HG03280 (cell line): ENCODE data around the gene TAF5L.
"Not testable (repeated sequence)": the region's sequence is repeated elsewhere in the genome, so short reads cannot be mapped to it uniquely, and the experiment has no call there.

Experiments used
- ATAC-seq: cut with Tn5 transposase; IDR thresholded peaks from one replicate; pipeline ENCODE4 v1.9.1; 2021; ENCODE audit warnings: mild to moderate bottlenecking, moderate library complexity; ENCODE audit not compliant: unreplicated experiment

TAF5L gene

DNA sequence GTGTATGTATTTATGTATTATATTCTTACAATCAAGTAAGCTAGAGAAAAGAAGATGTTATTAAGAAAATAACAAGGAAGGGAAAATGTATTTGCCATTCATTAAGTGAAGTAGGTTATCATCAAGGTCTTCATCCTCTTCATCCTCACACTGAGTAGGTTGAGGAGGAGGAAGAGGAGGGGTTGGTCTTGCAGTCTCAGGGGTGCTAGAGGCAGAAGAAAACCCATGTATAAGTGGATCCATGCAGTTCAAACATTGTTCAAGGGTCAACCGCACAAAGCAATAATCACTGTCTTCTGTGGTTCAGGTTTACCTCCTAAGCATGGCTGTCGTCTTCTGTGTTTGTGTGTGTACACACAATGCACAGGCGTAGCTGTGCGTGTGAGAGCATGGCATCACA, 17.0 kb upstream of the TAF5L start:
- ATAC-seq, result no peak

DNA sequence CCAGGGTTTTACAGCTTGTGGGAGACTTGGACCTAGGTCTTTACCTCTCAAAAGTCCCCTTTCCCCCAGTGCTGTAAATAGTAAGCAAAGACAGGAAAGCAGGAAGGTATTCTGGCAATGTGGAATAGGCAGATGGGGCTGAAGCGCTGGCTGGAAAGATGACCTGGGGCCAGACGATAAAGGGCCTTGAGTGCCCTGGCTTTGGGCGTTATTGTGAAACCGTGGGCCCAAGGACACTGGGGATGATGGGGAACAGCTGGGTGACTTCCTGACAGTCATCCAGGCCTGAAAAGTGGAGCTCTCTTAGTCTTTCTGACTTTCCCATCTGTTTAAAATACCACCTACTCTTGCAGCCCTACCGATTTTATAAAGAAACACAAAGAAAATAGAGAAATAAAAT, 16.5 kb upstream of the TAF5L start:
- ATAC-seq, result no peak

DNA sequence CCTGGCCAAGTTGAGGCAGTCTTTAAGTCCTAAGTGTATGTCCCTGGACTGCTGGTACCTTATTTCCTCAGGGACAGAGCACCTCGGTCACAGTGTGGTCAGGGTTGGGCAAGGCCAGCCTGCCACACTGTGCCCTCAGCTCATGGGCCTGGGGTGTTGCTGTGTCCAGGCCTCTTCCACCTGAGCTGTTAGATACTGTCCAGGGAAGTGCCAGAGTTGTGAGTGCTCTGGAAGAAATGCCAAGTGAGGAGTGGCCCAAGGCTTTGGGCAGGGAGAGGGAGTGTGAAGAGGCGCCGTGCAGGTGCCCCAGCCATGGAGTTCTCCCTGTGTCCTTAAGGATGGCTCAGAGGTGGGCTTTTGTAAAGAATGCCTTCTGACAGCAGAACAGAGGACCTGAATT, 15.4 kb upstream of the TAF5L start:
- no peak for ATAC-seq

DNA sequence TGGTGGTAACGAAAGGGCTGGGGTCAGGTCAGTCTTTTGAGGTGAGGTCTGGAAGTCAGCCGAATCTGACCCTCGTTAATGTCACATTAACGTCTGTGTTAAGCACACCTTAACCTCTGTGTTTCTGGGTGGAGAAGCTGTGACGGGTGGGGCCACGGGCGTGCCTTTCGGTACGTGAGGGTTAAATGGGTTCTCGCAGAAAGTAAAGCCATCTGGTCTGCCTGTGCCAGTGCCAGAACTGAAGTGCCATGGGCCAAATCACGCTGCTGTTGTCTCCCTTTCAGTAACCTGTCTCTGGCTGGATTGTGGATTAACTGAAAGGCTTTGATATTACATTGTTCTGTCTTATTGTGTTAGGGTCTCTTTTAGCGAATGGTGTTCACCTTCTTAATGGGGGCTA, 14.5 kb upstream of the TAF5L start:
- ATAC-seq, result no peak

DNA sequence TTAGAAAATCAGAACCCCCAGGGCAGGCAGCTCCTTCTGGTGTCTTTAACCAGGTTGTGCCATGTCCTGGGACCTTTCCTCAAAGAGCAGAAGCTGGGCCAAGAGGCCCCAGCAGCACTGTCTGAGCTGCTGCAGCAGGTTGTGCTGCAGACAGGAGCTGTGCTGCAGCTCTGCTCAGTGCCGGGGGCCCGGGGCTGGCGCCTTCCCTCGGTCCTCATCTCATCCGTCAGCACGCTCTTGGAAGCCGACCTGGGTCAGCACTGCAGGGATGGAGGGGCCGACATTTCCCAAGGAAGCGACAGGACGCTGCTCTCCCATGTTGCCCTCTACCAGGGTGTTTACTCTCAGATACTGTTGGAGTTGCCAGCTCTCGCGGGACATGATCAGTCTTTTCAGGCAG, 11.8 kb upstream of the TAF5L start:
- ATAC-seq, result no peak

DNA sequence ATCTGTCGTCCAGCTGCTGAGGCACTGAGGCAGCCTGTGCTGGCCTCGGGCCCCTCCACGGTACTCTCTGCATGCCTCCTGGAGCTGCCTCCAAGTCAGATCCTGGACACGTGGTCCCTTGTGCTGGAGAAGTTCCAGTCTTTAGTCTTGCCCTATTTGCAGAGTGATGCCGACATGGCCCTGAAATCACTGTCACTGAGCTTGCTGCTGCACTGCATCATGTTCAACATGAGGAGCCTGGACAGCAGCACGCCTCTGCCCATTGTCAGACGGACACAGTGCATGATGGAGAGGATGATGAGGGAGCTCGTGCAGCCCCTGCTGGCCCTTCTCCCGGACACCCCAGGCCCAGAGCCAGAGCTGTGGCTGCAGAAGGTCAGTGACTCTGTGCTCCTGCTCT, 10.1 kb upstream of the TAF5L start:
- ATAC-seq, result no peak

DNA sequence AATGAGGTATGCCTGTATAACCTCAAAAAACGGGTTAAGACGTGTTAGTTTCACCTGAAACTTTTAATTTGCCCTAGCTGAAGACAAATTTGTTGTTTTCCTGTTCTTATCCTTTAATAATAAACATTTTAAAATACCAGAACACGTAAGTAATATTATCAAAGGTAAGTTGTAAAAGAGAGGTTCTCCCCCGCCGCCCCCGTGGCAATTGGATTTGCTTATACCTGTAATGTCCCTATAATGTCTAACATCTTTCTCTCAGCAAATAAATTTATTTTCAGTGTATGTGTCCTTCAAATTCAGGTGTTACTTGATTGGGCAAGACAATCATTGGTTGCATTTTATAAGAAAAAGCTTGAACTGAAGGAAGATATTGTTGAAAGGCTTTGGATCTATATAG, 6.0 kb upstream of the TAF5L start:
- ATAC-seq, result no peak

DNA sequence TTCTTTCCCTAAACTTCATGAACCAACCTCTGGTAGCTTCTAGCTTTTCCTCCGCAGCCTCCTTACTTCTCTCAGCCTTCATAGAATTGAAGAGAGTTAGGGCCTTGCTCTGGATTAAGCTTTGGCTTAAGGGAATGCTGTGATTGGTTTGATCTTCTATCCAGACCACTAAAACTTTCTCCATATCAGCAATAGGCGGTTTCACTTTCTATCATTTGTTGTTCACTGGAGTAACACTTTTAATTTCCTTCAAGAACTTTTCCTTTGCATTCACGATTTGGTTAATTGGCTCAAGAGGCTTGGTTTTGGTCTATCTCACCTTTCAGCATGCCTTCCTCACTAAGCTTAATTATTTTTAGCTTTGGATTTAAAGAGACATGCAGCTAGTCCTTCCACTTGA, 5.2 kb upstream of the TAF5L start:
- ATAC-seq, result no peak

DNA sequence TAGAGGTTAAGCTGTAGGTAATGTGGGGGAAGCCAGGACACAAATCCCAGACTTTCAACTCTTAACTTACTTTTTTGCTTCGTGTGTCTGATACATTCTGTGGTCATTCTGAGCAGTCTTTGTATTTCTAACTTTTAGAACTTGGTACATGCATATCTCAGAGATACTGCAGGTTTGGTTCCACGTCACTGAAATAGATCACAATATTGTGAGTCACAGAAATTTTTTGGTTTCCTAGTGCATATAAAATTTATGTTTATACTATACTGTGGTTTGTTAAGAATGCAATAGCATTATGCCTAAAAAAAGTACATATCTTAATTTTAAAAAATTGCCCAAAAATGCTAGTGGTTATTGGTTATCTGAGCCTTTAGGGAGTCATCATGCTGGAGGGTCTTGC, 3.3 kb upstream of the TAF5L start:
- no peak for ATAC-seq

DNA sequence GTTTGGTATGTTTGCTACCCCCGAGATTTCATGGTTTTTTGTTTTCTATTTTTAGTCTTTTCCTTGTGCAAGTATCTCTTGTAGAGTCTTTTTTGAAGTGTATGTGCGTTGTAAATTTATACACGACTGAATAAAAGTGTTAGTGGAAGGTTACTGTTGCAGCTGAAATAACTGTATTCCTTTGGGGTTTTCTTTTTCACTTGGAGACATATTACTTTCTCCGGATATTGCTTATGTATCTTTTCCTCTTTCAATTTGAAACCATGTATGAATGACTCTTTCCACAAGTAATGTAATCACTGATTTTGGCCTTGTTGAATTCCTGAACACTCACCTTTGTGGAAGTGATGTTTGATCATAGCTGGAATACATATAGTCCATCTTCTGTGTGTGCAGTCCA, 1.1 kb upstream of the TAF5L start:
- no peak for ATAC-seq

DNA sequence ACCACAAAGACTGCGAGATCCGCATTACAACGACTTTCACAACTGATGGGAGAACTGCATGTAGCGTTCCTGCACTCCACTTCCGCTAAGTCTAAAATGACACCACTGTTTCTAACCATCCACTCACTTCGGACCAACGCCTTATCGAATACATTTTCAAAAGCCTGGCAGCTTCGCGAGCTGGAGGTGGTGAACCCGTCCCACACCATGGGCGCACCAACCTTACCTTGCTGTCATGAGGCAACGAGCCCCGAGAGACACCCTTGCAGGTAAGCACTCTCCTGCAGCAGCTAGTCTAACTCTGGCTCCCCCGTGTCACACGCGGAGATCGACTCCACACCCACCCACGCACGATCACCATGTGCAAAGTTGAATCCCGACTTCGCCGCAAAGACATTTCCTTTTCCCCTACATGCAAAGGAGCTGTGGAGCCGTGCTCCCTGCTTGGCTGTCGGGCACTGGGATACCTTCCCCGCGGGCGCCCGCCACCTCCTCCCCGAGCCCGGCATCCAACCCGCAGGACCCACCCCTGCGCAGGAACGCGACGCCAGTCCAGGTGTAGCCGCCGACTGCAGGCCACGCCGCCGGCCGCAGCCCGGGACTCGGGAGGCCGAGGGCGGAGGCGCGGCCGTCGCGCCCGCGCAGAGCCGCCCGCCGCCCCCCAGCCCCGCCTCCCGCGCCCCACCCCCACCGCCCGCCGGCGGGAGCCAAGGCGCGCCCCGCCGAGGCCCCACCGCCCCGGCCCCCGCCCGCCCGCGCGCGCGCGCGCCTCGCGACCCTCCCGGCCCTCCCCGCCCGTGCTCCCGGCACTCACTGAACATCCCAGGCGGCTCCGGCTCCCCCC, 629 bp downstream of the TAF5L start:
- peak; percentile 36 for ATAC-seq

DNA sequence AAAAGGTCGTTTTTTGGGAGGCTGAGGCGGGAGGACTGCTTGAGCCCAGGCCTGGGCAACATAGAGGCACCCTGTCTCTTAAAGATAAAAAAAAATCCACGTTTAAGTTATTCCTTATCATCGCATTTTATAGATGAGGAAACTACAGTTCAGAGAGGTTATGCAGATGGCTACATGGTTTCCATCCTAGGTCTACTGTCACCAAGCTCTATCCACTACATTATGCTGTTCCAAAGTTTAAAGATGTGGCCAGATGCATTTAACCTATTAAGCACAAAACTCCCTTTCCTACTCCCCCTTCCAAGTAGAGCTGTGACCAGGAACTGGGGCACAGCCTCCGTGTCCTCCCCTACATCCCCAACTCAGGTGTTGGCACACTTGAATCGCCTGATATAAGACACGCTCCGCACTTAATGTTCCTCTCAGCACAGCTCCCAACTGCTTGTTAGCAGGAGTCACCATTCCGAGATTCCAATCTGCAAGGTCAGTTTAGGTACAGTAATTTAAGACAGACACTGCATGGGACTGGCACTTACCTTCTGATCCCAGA, 1.3 kb downstream of the TAF5L start:
- ATAC-seq, result no peak

DNA sequence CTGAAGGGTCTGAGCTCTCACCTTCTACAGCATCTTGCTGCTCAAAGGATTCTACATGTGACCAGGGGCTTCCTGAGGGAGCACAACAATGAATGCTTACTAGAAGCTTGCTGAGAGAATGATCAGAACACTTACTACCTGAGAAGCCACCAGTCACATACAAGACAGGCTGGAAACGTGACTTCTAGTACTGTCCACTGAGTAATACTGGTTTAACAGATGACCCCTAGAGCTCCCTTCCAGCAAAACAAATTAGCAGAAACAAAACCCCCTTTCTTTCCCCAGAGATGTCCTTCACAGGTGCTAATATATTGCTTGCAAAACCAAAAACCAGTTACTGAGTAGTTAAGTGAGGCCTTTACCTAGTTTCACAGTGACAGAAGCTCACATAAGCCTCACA, 2.1 kb downstream of the TAF5L start:
- no peak for ATAC-seq

DNA sequence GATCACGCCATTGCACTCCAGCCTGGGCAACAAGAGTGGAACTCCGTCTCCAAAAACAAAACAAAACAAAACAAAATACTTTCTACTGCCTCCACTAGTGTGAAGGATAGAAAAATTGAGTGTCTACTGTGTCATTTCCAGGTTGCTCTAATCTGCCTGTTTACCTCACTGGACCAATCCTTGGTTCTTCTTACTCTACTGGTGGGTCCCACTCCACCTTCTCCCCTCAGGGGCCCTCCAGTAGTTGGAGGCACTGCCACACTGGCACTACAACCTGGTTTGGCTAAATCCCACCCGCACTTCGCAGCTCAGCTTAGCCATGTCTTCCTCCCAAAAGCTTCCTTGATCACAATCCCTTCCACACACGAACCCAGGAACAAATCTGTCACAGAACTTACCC, 2.7 kb downstream of the TAF5L start:
- ATAC-seq, result no peak

DNA sequence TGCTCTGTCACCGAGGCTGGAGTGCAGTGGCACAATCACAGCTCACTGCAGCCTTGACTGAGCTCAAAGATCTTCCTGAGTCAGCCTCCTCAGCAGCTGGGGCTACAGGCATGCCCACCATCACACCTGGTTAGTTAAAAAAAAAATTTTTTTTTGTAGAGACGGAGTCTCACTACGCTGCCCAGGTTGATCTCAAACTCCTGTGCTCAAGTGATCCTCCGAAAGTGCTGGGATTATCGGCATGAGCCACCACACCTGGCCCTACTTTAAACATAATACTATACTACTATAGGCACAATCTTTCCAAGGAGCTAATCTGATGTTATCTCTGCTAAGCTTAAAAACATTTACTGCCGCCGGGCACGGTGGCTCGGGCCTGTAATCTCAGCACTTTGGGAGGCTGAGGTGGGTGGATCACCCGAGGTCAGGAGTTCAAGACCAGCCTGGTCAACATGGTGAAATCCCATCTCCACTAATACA, 3.2 kb downstream of the TAF5L start:
- not testable (repeated sequence) for ATAC-seq

DNA sequence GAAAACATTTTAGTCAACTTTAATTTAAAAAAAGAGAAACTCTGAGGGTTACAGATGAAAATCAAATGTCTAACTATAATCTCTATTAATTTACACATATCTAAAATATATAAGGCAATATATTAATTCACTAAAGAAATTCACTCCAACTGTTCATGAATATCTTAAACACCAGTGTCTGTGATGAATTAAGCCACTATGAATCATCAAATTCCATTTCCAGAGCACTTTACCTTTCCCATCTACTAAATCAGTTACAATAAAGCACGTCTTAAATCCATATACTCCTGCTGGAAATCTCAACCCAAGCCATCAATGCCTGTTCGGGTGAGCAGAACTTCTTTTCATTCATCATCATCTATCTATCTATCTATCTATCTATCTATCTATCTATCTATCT, 4.3 kb downstream of the TAF5L start:
- ATAC-seq, result no peak

DNA sequence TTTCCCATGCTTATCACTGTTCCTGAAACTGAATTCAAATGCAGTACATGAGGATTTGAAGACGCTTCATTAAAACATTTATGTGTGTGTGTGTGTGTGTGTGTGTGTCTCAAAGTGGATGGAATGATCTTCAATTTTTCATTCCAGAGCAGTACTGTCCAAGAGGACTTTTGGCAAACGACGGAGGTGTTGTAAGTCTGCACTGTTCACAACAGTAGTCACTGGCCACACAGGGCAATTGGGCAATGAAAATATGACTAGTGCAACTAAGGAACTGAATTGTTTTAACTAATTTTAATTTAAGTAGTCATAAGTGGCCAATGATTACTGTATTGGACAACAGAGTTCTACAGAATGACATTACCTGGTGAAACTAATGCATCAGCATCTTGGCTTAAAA, 5.0 kb downstream of the TAF5L start:
- no peak for ATAC-seq

DNA sequence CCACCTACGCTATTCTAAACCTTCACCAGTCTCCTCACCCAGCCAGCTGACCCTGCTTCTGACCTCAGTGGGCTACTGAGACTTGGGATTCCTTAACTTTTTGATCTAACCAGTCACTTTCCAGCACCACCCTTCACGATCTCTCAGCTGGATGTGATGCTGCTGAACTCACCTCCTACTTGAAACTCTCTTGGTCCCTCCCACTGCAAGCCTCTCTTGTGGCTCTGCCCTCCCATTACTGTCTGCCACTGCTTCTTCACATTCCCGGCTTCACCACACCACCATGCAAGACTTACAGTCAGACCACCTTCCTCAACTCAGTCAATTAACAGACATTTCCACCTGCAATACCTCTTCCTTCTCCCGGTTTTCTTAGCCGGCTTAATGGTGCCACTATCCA, 6.3 kb downstream of the TAF5L start:
- no peak for ATAC-seq

DNA sequence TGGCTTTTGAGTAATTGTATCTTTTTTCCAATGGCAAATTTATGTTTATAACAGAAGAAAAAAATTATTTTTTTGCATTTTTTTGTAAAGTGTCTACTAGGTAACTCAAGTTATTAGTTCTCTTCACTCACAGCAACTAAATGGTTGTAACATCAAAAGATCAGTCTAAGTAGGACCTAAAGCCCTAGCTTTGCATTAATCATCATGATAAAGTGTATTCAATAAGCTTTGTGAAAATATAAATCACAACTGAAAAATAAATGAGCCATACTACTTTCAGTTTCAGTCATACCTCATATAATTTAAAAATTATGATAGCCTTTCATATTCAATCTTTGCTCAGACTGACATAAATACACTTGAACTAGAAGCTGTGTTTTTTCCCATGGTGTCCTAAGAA, 6.9 kb downstream of the TAF5L start:
- no peak for ATAC-seq

DNA sequence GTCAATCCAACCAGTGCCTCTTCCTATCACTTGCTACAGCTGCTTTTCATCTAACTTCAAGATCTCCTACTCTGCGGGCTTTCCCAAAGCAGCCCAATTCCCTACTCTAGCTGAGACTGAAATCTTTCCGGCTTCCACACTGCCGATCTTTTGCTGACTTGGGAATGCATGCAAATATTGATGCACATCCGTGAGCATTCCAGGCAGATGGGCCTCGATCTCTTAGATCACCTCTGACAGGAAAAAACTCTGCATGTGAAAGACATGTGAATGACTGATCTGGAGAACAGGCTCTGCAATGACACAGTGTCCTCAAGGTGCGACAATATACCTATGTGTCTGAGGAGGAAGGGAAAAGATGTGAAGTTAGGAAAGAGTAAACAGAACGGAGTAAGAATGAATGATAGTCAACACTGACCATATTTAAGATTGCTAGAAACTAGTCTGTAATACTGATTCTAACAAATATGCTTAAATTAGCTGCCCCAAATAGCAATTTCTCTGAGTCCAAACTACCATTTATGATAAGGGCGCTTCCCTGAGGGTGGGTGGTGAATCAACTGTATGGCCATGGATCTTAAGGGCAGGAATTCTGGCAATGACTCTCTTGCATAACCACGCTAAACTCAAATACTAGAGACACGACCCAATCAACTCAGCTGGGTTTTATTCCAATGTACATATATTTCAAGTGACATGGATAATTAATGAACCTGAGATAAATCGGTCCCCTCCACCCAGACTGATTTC, 8.4 kb downstream of the TAF5L start:
- no peak for ATAC-seq

DNA sequence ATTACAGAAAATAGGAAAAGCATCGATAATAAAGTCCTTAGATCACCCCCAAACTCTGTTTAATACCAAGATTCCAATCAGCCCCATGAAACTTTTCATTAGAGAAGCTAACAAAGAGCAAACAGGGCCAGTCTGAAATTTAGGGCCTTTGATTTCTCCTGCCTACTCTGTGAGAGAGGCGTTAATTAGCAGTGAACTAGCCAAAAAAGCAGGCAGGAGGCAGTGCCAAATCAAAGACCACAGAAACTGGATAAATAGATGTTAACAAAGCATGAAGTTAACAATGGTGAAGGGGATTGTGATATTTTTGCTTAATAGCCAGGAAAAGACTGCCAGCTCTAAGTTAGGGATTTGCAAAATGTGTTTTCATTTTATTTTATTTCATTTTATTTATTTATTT, 11.2 kb downstream of the TAF5L start:
- ATAC-seq, result no peak

DNA sequence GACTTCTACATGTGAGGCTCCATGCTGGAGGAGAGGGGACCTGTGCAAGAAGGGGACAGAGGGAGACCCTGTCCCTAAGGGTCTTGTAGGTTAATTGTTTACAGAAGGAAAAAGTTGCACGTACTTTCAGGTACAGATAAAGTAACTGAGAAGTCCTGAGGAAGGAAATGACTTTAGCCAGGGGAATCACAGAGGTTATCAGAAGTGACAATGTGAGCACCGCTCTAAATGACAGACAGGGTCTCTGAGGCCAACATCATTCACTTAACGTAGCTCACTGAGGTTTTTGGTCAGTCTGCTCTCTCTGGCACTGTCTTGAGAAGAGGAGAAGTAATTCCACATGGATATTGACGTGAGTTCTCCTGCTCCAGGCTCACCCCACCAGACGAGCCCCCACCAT, 12.0 kb downstream of the TAF5L start:
- ATAC-seq, result no peak
